Left colon (tissue), 2 donors: ENCODE results near the gene CD200. TPM values are rescaled to one million over a fixed set of nuclear protein-coding genes. Genes with fewer than 3 reads are reported as not detected.

Source experiments
- ATAC-seq: fragments of 200-7000 bp; cut with Tn5 transposase; one replicate; pipeline ENCODE4 v1.9.1; 2020; ENCODE audit warnings: mild to moderate bottlenecking, moderate library complexity
- DNase-seq, 2 donors: peaks; one replicate each; pipeline ENCODE4 v3.0.0-alpha.2; 2020
- intact Hi-C, 2 donors: fragments of 100-400 bp; cut with DNase I in 1 of 2; cut with micrococcal nuclease in 1 of 2; formaldehyde crosslinking; loops; one replicate each; pipeline versions ENCODE4 v1.11.2 to v1.14.0; 2022; cut with DNase I, micrococcal nuclease
- total RNA-seq, 2 donors: library from RNA; stranded (reverse); fragmentation: NEBNext Ultra II Directional; extraction: Animal tissue kit (Norgen Biotek cat#: 25700); gene quantifications; one replicate each; pipeline ENCODE4 v1.2.1, GENCODE V29; 2021
- donor health status: DM: no; HTN: no; CAD: no.
- donor health status: DM: yes; HTN: yes; CAD: no.

Gene CD200
- total RNA-seq, 2 donors from 2014 or later: 4.6 to 4.9 TPM

GRCh38 chr3:112351823-112352222 is 18.9 kb downstream of the CD200 start:
- ATAC-seq (no peak), DNase-seq (no peak)
- intact Hi-C loops: no loop called here

GRCh38 chr3:112352720-112353119 is 19.8 kb downstream of the CD200 start:
- ATAC-seq (no peak), DNase-seq (no peak)
- intact Hi-C loops: no loop called here

- intact Hi-C loops: no loop called here
- ATAC-seq (no peak), DNase-seq (no peak)
Observed at GRCh38 chr3:112353365-112353764, 20.4 kb downstream of the CD200 start.

- intact Hi-C loops: no loop called here
- ATAC-seq (no peak), DNase-seq (no peak)
Observed at GRCh38 chr3:112354642-112355306, 21.8 kb downstream of the CD200 start.

GRCh38 chr3:112355307-112355687 is 22.3 kb downstream of the CD200 start:
- ATAC-seq: no peak
- intact Hi-C loops: no loop called here
- no peak for DNase-seq

GRCh38 chr3:112357930-112358780 is 25.2 kb downstream of the CD200 start:
- no peak for ATAC-seq

GRCh38 chr3:112360561-112360960 is 27.6 kb downstream of the CD200 start:
- DNase-seq (no peak), ATAC-seq (no peak)
- intact Hi-C loops: no loop called here

More at GRCh38 chr3:112357930-112358780, 25.2 kb downstream of the CD200 start:
- intact Hi-C loops: no loop called here
- DNase-seq: no peak

- DNase-seq (no peak), ATAC-seq (no peak)
- intact Hi-C loops: no loop called here
Observed at GRCh38 chr3:112362221-112362620, 29.3 kb downstream of the CD200 start.

GRCh38 chr3:112364291-112364690 is 31.3 kb downstream of the CD200 start:
- intact Hi-C loops: no loop called here
- ATAC-seq (no peak), DNase-seq (no peak)

GRCh38 chr3:112365035-112365434 is 32.1 kb downstream of the CD200 start:
- no peak for DNase-seq
- intact Hi-C loops: no loop called here
- no peak for ATAC-seq

- intact Hi-C loops: no loop called here
- ATAC-seq: no peak
- no peak for DNase-seq
Observed at GRCh38 chr3:112365636-112366035, 32.7 kb downstream of the CD200 start.

GRCh38 chr3:112366522-112366921 is 33.6 kb downstream of the CD200 start:
- intact Hi-C loops: no loop called here
- ATAC-seq (no peak), DNase-seq (no peak)

GRCh38 chr3:112371569-112371968 is 38.6 kb downstream of the CD200 start:
- no peak for ATAC-seq
- DNase-seq: no peak
- intact Hi-C loops: no loop called here

- no peak for DNase-seq
- intact Hi-C loops: no loop called here
- ATAC-seq: no peak
Observed at GRCh38 chr3:112372396-112372795, 39.4 kb downstream of the CD200 start.

GRCh38 chr3:112373476-112373875 is 40.5 kb downstream of the CD200 start:
- no peak for DNase-seq
- ATAC-seq: no peak
- intact Hi-C loops: no loop called here

- ATAC-seq: no peak
- intact Hi-C loops: no loop called here
- no peak for DNase-seq
Observed at GRCh38 chr3:112373924-112374323, 41.0 kb downstream of the CD200 start.

GRCh38 chr3:112374333-112374734 is 41.4 kb downstream of the CD200 start:
- ATAC-seq (no peak), DNase-seq (no peak)
- intact Hi-C loops: no loop called here

- DNase-seq (no peak), ATAC-seq (no peak)
- intact Hi-C loops: no loop called here
Observed at GRCh38 chr3:112375117-112375516, 42.2 kb downstream of the CD200 start.

GRCh38 chr3:112376241-112376911 is 43.4 kb downstream of the CD200 start:
- intact Hi-C loops: no loop called here
- ATAC-seq (no peak), DNase-seq (no peak)

- intact Hi-C loops: no loop called here
- DNase-seq (no peak), ATAC-seq (peak; percentile 84)
Observed at GRCh38 chr3:112376992-112377391, 44.0 kb downstream of the CD200 start.
